ENCODE results near the gene NCOA3.

Gene NCOA3

GRCh38 chr20:47680804-47681529 is 179.3 kb downstream of the NCOA3 start:
- DNase-seq (ENCODE audit: low read depth): no peak

- no peak for DNase-seq (ENCODE audit: low read depth)
Observed at GRCh38 chr20:47682028-47682783, 180.5 kb downstream of the NCOA3 start.

- no peak for DNase-seq (ENCODE audit: low read depth)
Observed at GRCh38 chr20:47682916-47683315, 181.2 kb downstream of the NCOA3 start.

DNA sequence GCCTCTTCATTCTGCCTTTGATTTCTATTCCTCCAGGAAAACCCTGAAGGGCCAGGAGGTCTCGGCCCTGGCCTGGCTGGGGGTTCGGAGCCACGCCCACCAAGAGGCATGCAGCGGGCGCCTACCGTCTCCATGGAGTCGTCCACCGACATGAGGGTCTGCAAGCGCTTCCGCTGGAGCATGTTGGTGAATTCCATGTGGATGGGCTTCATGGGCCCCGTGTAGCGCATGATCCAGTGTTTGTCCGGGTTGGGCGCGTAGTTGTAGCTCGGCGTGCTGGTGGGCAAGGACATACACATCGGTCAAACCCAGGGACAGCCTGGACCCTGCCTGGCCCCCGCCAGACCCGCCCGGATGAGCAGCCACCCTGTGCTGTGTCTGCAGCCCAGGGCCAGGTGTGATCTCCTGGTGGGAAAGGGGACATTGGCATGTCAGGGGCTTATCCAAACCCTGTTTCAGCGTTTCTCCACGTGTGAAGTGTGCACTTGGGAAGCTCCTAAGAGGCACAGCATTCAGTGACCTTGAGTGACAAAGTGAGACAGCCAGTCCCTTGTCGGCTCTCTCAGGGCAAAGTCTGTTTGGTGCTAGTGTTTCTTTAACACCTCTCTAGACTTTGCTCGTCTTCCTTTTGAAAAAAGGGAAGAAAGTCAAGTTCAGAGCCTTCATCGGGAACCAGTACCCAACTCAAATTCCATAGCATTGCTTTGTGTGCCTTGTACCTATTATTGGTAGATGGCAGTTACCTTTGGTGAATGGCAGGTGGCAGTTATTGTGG is 182.8 kb downstream of the NCOA3 start:
- no peak for DNase-seq (ENCODE audit: low read depth)

DNA sequence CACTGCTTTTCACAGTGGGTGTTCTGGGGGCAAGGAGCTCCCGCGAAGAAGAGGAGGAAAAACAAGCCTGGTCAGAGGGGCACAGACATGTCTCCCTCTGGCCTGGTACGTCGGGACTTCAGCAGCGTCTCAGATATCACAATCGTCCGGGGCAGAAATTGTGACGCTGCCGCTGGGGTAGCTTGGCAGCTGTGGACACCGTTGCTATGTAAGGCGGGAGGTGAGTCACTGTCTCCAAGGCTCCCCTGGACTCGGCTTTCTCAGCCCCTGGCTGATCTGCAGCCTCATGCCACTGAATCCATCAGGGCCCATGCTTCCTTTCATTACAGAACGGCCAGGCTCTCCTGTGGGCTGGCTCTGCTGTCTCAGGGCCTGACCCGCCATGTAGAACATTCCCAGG is 184.9 kb downstream of the NCOA3 start:
- no peak for DNase-seq (ENCODE audit: low read depth)

- no peak for DNase-seq (ENCODE audit: low read depth)
Observed at GRCh38 chr20:47687095-47687987, 185.7 kb downstream of the NCOA3 start.

- DNase-seq (ENCODE audit: low read depth): no peak
Observed at GRCh38 chr20:47688385-47689381, 187.0 kb downstream of the NCOA3 start.

GRCh38 chr20:47689731-47690130 is 188.0 kb downstream of the NCOA3 start:
- no peak for DNase-seq (ENCODE audit: low read depth)

- DNase-seq (ENCODE audit: low read depth): no peak
Observed at GRCh38 chr20:47691625-47692024, 189.9 kb downstream of the NCOA3 start.

- no peak for DNase-seq (ENCODE audit: low read depth)
Observed at GRCh38 chr20:47694021-47694818, 192.5 kb downstream of the NCOA3 start.

- no peak for DNase-seq (ENCODE audit: low read depth)
Observed at GRCh38 chr20:47696856-47697255, 195.2 kb downstream of the NCOA3 start.

DNA sequence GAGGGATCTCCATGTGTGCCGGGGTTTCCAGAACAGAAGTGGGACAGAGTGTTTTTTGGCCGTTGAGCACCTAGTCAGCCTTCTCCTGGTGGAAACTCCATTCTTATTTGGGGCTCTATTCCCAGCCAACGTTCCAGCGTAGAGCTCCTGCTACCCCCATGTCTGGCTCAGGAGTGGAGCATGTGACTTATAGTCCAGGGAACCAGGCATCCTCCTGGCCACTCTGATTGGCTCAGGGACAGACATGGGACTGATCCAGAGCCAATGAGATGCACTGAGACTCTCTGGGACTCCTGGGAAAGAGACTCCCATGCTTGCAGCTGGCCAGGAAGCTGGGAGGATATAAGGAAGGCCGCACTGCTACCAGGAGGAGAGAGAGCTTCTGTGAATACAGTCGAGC is 196.5 kb downstream of the NCOA3 start:
- no peak for DNase-seq (ENCODE audit: low read depth)

DNA sequence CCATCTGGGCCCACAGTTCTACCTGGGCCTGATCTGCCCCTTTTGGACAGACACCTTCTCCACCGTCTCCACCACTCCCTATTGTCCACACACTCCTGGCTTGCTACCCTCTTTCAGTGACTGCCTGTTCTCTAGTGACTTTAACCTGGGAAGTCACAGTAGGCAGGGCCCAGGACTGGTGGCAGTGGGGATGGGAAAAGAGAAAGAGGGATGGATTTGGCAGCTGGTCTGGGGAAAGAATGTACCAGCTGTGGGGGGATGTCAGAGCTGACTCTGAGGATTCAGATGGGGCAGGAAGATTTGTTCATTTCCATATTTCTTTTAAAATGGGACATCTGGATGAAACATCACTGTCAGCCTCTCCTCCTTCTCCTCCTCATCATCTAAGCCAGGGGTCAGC is 198.1 kb downstream of the NCOA3 start:
- no peak for DNase-seq (ENCODE audit: low read depth)

- DNase-seq (ENCODE audit: low read depth): no peak
Observed at GRCh38 chr20:47700327-47700726, 198.6 kb downstream of the NCOA3 start.

DNA sequence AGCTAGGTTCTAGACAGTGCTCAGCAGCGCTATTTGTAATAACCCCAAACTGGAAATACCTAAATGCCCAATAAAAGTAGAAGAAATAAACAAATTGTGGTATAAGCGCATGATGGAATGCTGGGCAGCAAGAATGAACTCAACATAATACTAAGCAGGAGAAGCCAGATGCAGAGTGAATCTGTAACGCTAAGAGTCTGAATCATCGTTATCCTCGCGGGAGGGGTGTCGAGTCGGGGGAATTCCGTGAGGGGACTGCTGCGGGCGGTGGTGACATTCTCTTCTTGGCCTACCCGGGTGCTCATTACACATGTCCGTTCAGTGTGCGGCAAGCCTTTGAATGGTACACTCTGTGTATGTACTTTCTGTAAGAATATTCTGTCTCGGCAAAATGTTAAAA is 199.9 kb downstream of the NCOA3 start:
- no peak for DNase-seq (ENCODE audit: low read depth)

DNA sequence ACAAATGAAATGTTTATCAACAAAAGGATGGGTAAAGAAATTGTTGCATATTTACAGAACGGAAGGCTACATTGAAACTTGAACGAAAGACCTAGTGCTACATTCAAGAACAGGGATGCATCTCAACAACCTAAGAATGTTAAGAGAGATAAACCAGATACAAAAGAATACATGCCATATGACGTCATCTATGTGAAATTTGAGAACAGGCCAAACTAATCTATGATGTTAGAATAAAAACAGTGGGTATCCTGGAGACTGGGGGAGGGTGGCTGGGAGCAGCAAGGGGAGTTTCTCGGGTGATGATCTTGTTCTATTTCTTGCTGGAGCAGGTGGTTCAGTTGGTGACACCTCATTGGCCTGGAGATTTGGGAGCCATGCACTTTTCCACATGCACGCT is 202.1 kb downstream of the NCOA3 start:
- no peak for DNase-seq (ENCODE audit: low read depth)

GRCh38 chr20:47704746-47705496 is 203.2 kb downstream of the NCOA3 start:
- no peak for DNase-seq (ENCODE audit: low read depth)

GRCh38 chr20:47705497-47705856 is 203.8 kb downstream of the NCOA3 start:
- no peak for DNase-seq (ENCODE audit: low read depth)

- no peak for DNase-seq (ENCODE audit: low read depth)
Observed at GRCh38 chr20:47706345-47706744, 204.7 kb downstream of the NCOA3 start.
